Duodenal mucosa (tissue), 2 donors: ENCODE results near the gene SMC3.
"Not testable (repeated sequence)": the region's sequence is repeated elsewhere in the genome, so short reads cannot be mapped to it uniquely, and the experiment has no call there.

ENCODE experiments used
- H3K27ac ChIP-seq: one replicate; pipeline ENCODE4 v1.7.0; 2013; ENCODE audit warnings: low read depth, low read length
- H3K27me3 ChIP-seq, 2 donors: one replicate each; pipeline ENCODE4 v1.7.0; 2013; ENCODE audit warnings: low read length in 2 of 2, control low read depth in 1 of 2; ENCODE audit not compliant: insufficient read depth in 2 of 2, control insufficient read depth in 1 of 2
- H3K36me3 ChIP-seq, 2 donors: one replicate each; pipeline ENCODE4 v1.7.0; 2013; ENCODE audit warnings: low read length in 2 of 2, control low read depth in 1 of 2; ENCODE audit not compliant: insufficient read depth in 2 of 2, control insufficient read depth in 1 of 2
- H3K4me1 ChIP-seq, 2 donors: one replicate each; pipeline ENCODE4 v1.7.0; 2013; ENCODE audit warnings: low read length in 2 of 2, control low read depth in 1 of 2; ENCODE audit not compliant: insufficient read depth in 2 of 2, control insufficient read depth in 1 of 2
- H3K4me3 ChIP-seq, 2 donors: one replicate each; pipeline ENCODE4 v1.7.0; 2013; ENCODE audit warnings: low read length in 2 of 2, low read depth in 1 of 2
- H3K9ac ChIP-seq, 2 donors: one replicate each; pipeline ENCODE4 v1.7.0; 2013; ENCODE audit warnings: low read length in 2 of 2, low read depth in 1 of 2
- H3K9me3 ChIP-seq, 2 donors: one replicate each; pipeline ENCODE4 v1.7.0; 2013; ENCODE audit warnings: low read length in 2 of 2, control low read depth in 1 of 2; ENCODE audit not compliant: control insufficient read depth in 1 of 2

The SMC3 gene

GRCh38 chr10:110619514-110620397, 52.3 kb downstream of the SMC3 start:
- Histone ChIP-seq H3K27ac (no peak overlapping the region), H3K9ac (no peak overlapping the region), H3K4me1 (no peaks in the 10 kb centered on the region), H3K4me3 (no peak overlapping the region), H3K27me3 (no peaks in the 10 kb centered on the region), H3K9me3 (no peaks in the 10 kb centered on the region), H3K36me3 (no peaks in the 10 kb centered on the region)

- H3K4me1 ChIP-seq, result peaks cover 0 to 2% of the 10 kb centered on the region in 2 donors
- H3K27me3 ChIP-seq, result no peaks in the 10 kb centered on the region
- H3K9me3 ChIP-seq, result no peaks in the 10 kb centered on the region
- no peaks in the 10 kb centered on the region for H3K36me3 ChIP-seq
- no peak overlapping the region for H3K4me3 ChIP-seq
- no peak overlapping the region for H3K9ac ChIP-seq
- no peak overlapping the region for H3K27ac ChIP-seq
Measured at GRCh38 chr10:110620398-110620719, 52.9 kb downstream of the SMC3 start.

GRCh38 chr10:110623316-110623715, 55.8 kb downstream of the SMC3 start:
- not testable (repeated sequence) for H3K27ac ChIP-seq, H3K4me1 ChIP-seq, H3K4me3 ChIP-seq, H3K27me3 ChIP-seq, H3K36me3 ChIP-seq, H3K9me3 ChIP-seq, H3K9ac ChIP-seq

GRCh38 chr10:110625356-110625894, 57.9 kb downstream of the SMC3 start:
- Histone ChIP-seq H3K9me3 (no peaks in the 10 kb centered on the region), H3K4me3 (no peak overlapping the region), H3K4me1 (peaks cover 5 to 8% of the 10 kb centered on the region in 2 donors), H3K36me3 (no peaks in the 10 kb centered on the region), H3K27me3 (no peaks in the 10 kb centered on the region), H3K9ac (no peak overlapping the region), H3K27ac (no peak overlapping the region)

- Histone ChIP-seq H3K27me3 (no peaks in the 10 kb centered on the region), H3K27ac (no peak overlapping the region), H3K4me1 (peaks cover 5 to 8% of the 10 kb centered on the region in 2 donors), H3K9me3 (no peaks in the 10 kb centered on the region), H3K9ac (no peak overlapping the region), H3K36me3 (no peaks in the 10 kb centered on the region), H3K4me3 (no peak overlapping the region)
Measured at GRCh38 chr10:110625951-110626855, 58.7 kb downstream of the SMC3 start.

GRCh38 chr10:110628161-110628560, 60.7 kb downstream of the SMC3 start:
- peaks cover 5 to 8% of the 10 kb centered on the region in 2 donors for H3K4me1 ChIP-seq
- no peaks in the 10 kb centered on the region for H3K9me3 ChIP-seq
- no peak overlapping the region for H3K9ac ChIP-seq
- no peaks in the 10 kb centered on the region for H3K27me3 ChIP-seq
- no peak overlapping the region for H3K27ac ChIP-seq
- H3K36me3 ChIP-seq, result no peaks in the 10 kb centered on the region
- no peak overlapping the region for H3K4me3 ChIP-seq

- H3K27me3 ChIP-seq, result no peaks in the 10 kb centered on the region
- no peaks in the 10 kb centered on the region for H3K9me3 ChIP-seq
- H3K4me1 ChIP-seq, result peaks cover 5 to 8% of the 10 kb centered on the region in 2 donors
- no peak overlapping the region for H3K9ac ChIP-seq
- H3K4me3 ChIP-seq, result no peak overlapping the region
- H3K27ac ChIP-seq, result no peak overlapping the region
- no peaks in the 10 kb centered on the region for H3K36me3 ChIP-seq
Measured at GRCh38 chr10:110629680-110630191, 62.2 kb downstream of the SMC3 start.

- H3K9me3 ChIP-seq, result no peaks in the 10 kb centered on the region
- no peaks in the 10 kb centered on the region for H3K36me3 ChIP-seq
- no peaks in the 10 kb centered on the region for H3K4me1 ChIP-seq
- H3K4me3 ChIP-seq, result no peak overlapping the region
- no peaks in the 10 kb centered on the region for H3K27me3 ChIP-seq
- no peak overlapping the region for H3K27ac ChIP-seq
- no peak overlapping the region for H3K9ac ChIP-seq
Measured at GRCh38 chr10:110631934-110632333, 64.4 kb downstream of the SMC3 start.

GRCh38 chr10:110632591-110633215, 65.2 kb downstream of the SMC3 start:
- Histone ChIP-seq H3K27me3 (no peaks in the 10 kb centered on the region), H3K4me3 (no peak overlapping the region), H3K9me3 (no peaks in the 10 kb centered on the region), H3K36me3 (no peaks in the 10 kb centered on the region), H3K9ac (no peak overlapping the region), H3K27ac (no peak overlapping the region), H3K4me1 (no peaks in the 10 kb centered on the region)
